GM23248 (cell line): ENCODE results near the gene ADCY7.

Experiments
- EZH2 ChIP-seq: fragments of 200-600 bp; sonication (generic); IDR thresholded peaks from 2 replicates; pipeline ENCODE4 v1.6.1; 2018; ENCODE audit warnings: antibody characterized with exemption, mild to moderate bottlenecking; ENCODE audit not compliant: insufficient read depth, poor library complexity, severe bottlenecking
- EZH2phosphoT487 ChIP-seq: fragments of 200-600 bp; sonication (generic); IDR thresholded peaks from 2 replicates; pipeline ENCODE4 v1.6.1; 2018; ENCODE audit warnings: antibody characterized with exemption, moderate library complexity, mild to moderate bottlenecking, low read depth; ENCODE audit not compliant: insufficient read depth

DNA sequence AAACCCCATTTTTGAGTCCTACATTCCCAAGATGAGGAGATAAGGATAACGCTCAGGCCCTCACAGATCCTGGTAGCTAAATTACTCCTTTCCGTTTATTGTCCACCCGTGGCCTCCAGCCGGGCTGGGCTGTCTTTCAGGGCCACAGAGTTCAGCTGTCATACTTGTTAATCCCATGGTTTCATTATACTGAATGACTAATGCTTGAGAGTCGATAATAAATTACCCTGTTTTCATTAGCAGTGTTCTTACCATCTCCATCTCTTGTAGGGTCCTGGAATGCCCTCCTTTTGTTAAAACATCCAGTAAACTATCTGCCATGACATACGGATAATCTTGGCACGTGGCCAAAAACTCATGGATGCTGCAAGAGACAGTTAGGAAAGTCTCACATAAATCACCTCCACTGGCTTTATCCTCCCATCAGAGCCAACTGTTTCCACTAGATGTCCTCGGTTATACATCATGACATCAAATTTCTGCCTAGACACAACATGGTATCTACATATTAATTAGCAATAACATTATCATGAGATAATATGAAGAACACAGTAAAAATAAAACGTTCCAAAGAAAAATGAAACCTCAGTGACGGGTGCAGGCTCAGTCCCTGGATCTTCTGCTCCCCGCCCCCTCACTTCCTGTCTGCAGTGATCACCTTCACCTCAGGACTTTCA, 57.1 kb downstream of the ADCY7 start:
- TF ChIP-seq EZH2 (no peak), EZH2phosphoT487 (no peak)
